Measurements from ENCODE around the gene DES. TPM values are rescaled to one million over a fixed set of nuclear protein-coding genes. Genes with fewer than 3 reads are reported as not detected.
"Not testable (repeated sequence)": the region's sequence is repeated elsewhere in the genome, so short reads cannot be mapped to it uniquely, and the experiment has no call there.

The DES gene
- total RNA-seq, 2 experiments from 2014 or later, result not detected

DNA sequence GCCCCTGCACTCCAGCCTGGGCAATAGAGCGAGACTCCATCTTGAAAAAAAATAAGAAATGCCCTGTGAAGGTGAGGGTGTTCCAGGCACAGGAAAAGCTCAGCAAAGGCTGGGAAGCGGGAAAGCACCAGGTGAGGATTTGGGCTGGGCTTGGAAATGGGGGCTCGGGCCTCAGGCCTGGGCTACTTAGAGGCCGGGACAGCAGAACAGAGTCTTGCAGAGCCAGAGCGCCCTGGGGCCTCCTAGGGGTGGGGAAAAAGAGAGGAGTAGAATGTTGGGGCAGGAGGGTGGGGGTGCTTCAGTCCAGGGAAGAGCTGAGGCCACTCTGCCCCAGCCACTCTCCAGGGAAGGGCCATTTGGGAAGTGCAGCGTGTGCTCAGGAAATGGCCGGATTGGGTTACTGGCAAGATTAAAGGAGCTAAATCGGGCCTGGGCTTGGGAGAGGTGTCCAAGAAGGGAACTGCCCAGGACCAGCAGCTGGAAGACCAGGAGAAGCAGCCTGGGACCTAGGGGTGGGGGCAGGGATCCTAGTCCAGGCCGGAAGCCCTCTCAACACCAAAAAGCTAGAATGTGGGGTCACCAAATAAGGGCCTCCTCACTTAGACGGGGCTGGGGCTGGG lies 13.8 kb upstream of the DES start:
- H3K27ac Mint-ChIP-seq, result no peak overlapping the region
- no peak for ATAC-seq

DNA sequence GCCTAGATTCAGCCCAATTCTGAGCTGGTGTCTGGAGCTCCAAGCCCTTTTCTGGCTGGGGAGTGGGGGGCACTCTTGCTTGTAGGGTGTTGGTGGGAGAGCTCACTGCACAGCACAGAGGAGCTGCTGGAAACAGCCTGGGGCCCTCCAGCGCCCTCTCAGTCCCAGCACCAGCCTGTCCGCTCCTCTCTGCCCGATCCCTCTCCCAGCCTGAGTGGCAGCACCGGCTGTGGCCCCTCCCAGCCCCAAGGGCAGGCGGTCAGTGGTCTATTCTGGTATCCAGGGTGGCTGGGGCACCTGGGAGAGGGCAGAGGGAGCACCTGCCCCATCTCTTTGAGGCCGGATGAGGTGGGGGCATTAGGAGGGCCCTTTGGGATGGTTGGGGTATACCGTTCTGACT lies 13.2 kb upstream of the DES start:
- Mint-ChIP-seq H3K4me1 (no peaks in the 10 kb centered on the region), H3K36me3 (no peaks in the 10 kb centered on the region), H3K27ac (no peak overlapping the region), H3K4me3 (no peak overlapping the region), H3K9me3 (ENCODE audit: low read depth) (no peaks in the 10 kb centered on the region), H3K27me3 (peaks cover 19% of the 10 kb centered on the region)
- ATAC-seq (no peak), DNase-seq (no peak)
- CTCF ChIA-PET, result interaction anchor here (0.7 to 9.0 kb wide), 6 partner anchors 17 to 139 kb away, joined by 3 to 112 read pairs (median 13); partner anchors contain the start of genes CHPF, DNPEP and TMEM198

More for the DNA sequence above, 13.8 kb upstream of the DES start:
- no peaks in the 10 kb centered on the region for H3K4me1 Mint-ChIP-seq
- CTCF ChIA-PET, result interaction anchor here (0.7 to 9.0 kb wide), 10 partner anchors 16 to 375 kb away, joined by 3 to 112 read pairs (median 8); partner anchors contain the start of genes CHPF, DNPEP and TMEM198
- no peaks in the 10 kb centered on the region for H3K9me3 Mint-ChIP-seq (ENCODE audit: low read depth)
- peaks cover 16% of the 10 kb centered on the region for H3K27me3 Mint-ChIP-seq
- H3K36me3 Mint-ChIP-seq, result no peaks in the 10 kb centered on the region
- no peak overlapping the region for H3K4me3 Mint-ChIP-seq
- DNase-seq, result no peak

DNA sequence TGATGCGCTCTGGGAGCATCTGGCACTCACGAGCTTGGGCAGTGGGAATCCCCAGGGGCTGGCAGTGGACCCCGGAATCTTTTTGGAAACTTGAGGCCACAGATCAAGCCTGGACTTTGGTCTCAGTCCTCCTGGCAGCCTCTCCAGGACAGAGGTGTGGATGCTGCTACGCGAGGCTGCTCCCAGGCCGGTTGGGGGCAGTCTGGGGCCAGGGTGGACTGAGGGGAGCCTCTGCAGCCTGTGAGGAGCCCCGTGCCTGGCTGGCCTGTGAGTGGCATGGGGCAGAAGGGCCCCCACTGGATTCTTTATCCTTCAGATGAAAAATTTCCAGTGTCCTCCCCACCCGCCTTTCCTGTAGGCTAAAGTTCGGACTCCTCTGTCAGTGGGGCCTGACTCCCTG lies 12.7 kb upstream of the DES start:
- no peak overlapping the region for H3K4me3 Mint-ChIP-seq
- H3K36me3 Mint-ChIP-seq, result no peaks in the 10 kb centered on the region
- H3K9me3 Mint-ChIP-seq (ENCODE audit: low read depth), result no peaks in the 10 kb centered on the region
- DNase-seq (no peak), ATAC-seq (no peak)
- no peaks in the 10 kb centered on the region for H3K4me1 Mint-ChIP-seq
- peaks cover 19% of the 10 kb centered on the region for H3K27me3 Mint-ChIP-seq
- CTCF ChIA-PET, result interaction anchor here (2.4 to 9.0 kb wide), 2 partner anchors 124 to 135 kb away, joined by 8 to 112 read pairs; no protein-coding TSS in a partner anchor
- no peak overlapping the region for H3K27ac Mint-ChIP-seq

DNA sequence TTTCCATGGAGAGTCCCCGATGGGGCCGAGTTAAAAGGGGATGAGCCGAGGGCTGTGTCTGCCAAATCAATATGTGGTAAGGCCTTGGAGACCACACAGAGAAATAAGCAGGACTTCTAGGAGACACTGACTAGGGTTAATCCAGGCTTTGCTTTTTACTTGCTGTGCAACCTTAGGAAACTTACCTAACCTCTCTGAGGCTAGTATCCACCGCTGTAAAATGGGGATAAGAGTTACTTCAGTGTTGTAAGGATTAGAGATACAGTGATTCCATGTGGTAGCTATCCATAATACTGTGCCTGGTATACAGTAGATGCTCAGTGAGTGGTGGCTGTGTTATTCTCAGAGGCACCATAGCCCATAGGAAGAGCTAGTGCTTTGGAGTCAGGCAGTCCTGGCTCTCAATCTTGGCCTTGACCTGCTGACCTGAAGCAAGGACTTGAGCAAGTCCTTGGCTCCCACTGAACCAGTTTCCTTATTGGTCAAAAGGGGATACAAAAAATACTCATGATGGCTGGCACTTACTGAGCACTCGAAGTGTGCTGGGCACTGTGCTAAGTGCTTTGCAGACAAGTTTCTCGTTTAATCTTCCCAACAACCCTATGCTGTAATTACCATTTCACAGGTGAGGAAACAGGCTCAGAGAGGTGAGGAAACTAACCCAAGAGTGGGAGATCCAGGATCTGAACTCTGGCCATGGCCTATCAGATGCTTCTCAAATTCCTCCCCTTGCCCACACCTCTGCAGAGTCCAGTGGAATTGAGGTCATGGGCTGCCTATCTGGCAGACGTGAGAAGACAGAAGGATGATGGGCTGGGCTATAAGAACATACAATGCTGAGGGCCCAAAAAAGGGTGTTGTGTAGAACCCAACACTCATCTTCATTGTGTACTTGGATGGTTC lies 12.0 kb upstream of the DES start:
- no peaks in the 10 kb centered on the region for H3K9me3 Mint-ChIP-seq (ENCODE audit: low read depth)
- DNase-seq (no peak), ATAC-seq (no peak)
- CTCF ChIA-PET, result no interaction called here
- H3K4me3 Mint-ChIP-seq, result no peak overlapping the region
- H3K27ac Mint-ChIP-seq, result no peak overlapping the region
- H3K36me3 Mint-ChIP-seq, result no peaks in the 10 kb centered on the region
- no peaks in the 10 kb centered on the region for H3K4me1 Mint-ChIP-seq
- peaks cover 19% of the 10 kb centered on the region for H3K27me3 Mint-ChIP-seq

DNA sequence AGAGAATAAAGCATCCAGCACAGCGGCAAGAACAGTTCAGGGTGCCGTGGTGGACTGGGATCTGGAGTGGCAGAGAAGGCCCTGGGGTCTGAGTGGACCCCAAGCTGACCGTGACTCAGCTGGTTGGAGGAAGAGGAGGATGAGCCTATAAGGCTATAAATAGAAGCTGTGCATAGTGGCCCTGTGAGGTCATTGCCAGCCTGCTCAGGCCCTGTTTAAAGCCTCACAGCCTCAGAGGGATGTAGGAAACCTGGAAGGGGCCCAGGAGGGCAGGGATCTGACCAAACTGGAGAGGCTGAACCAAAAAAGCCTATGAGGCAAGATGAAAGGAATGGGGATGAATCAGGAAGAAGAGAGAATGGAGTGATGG lies 11.3 kb upstream of the DES start:
- Mint-ChIP-seq H3K4me1 (no peaks in the 10 kb centered on the region), H3K4me3 (no peak overlapping the region), H3K27me3 (peaks cover 19% of the 10 kb centered on the region), H3K27ac (no peak overlapping the region), H3K36me3 (no peaks in the 10 kb centered on the region), H3K9me3 (ENCODE audit: low read depth) (no peaks in the 10 kb centered on the region)
- ATAC-seq (no peak), DNase-seq (no peak)
- CTCF ChIA-PET, result no interaction called here

DNA sequence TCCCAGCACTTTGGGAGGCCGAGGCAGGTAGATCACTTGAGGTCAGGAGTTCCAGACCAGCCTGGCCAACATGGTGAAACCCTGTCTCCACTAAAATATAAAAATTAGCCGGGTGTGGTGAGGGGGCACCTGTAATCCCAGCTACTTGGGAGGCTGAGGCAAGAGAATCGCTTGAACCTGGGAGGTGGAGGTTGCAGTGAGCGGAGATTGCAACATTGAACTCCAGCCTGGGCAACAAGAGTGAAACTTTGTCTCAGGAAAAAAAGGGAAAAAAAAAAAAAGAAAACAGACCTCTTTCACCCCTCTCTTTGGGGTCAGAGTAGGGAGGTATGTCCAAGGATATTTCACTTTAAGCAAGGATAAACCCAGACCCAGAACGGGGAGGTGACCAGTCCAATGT lies 10.8 kb upstream of the DES start:
- H3K36me3 Mint-ChIP-seq; H3K9me3 Mint-ChIP-seq (ENCODE audit: low read depth); H3K4me1 Mint-ChIP-seq; H3K27ac Mint-ChIP-seq; H3K4me3 Mint-ChIP-seq; ATAC-seq; DNase-seq; CTCF ChIA-PET: not testable (repeated sequence)
- H3K27me3 Mint-ChIP-seq, result peaks cover 19% of the 10 kb centered on the region

DNA sequence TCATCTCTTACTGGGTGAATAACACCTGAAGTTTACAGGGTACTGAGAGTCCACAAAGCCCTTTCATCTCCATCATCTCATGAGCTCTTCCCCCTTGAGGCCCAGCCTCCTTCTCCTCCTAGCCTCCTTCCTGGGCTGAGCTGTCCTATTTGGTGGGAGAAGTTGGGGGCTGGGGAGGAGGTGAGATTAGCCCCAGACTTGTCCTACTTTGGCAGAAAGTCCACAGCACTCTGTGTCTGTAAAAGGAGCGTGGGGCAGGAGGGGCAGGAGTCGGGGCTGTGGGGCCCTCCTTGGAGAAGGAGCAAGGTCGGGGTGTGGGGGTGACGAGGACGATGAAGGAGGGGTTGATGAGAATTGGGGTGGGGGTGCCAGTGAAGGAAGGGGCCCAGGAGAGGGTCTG lies 10.0 kb upstream of the DES start:
- no peak for ATAC-seq
- DNase-seq, result no peak
- no peaks in the 10 kb centered on the region for H3K9me3 Mint-ChIP-seq (ENCODE audit: low read depth)
- H3K27ac Mint-ChIP-seq, result no peak overlapping the region
- peaks cover 22% of the 10 kb centered on the region for H3K27me3 Mint-ChIP-seq
- H3K4me1 Mint-ChIP-seq, result no peaks in the 10 kb centered on the region
- CTCF ChIA-PET, result interaction anchor here (1.0 kb wide), 1 partner anchor 22 kb away, joined by 3 read pairs; no protein-coding TSS in a partner anchor
- H3K4me3 Mint-ChIP-seq, result no peak overlapping the region
- no peaks in the 10 kb centered on the region for H3K36me3 Mint-ChIP-seq

DNA sequence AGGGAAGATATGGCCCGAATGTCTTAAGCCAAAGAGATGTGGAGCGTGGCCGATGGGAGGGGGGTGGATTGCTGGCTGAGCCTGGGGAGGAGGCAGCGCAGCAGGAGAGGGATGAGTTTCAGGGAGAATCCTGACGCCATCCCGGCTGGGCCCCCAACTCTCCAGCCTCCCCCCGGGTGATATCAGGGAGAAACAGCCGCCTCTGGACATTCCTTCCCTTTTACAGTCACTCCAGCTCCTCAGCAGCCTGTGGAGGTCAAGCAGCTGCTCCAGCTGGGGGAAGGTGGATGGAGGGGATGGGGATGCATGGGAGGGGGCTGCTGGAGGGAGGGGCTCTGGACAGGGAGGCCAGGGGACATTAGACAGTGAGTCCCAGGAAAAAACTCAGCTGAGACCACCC lies 9.5 kb upstream of the DES start:
- DNase-seq (no peak), ATAC-seq (no peak)
- Mint-ChIP-seq H3K27me3 (peaks cover 21% of the 10 kb centered on the region), H3K4me3 (no peak overlapping the region), H3K27ac (no peak overlapping the region), H3K4me1 (no peaks in the 10 kb centered on the region), H3K9me3 (ENCODE audit: low read depth) (no peaks in the 10 kb centered on the region), H3K36me3 (no peaks in the 10 kb centered on the region)
- CTCF ChIA-PET, result interaction anchor here (1.0 kb wide), 1 partner anchor 22 kb away, joined by 3 read pairs; no protein-coding TSS in a partner anchor

DNA sequence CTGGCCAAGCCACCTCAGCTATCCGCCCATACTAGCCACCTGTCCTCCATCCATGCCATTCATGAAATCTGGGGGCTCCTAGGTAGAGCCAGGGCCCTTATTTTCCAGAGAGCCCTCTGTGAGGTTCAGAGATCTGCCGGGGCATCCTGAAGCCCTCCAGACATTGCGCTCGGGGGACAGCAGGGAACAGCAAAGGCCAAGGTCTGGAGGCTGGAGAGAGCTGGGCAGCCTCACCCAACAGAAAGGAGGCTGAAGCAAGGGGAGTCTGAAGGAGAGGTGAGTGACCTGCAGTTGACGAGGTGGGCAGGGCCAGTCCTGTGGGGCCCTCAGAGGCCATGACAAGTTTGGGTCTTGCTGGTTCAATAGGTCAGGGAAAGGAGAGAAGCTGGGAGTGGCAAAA lies 8.6 kb upstream of the DES start:
- no peaks in the 10 kb centered on the region for H3K9me3 Mint-ChIP-seq (ENCODE audit: low read depth)
- H3K4me3 Mint-ChIP-seq, result no peak overlapping the region
- H3K36me3 Mint-ChIP-seq, result no peaks in the 10 kb centered on the region
- ATAC-seq (no peak), DNase-seq (no peak)
- CTCF ChIA-PET, result no interaction called here
- no peaks in the 10 kb centered on the region for H3K4me1 Mint-ChIP-seq
- H3K27me3 Mint-ChIP-seq, result peaks cover 24% of the 10 kb centered on the region
- no peak overlapping the region for H3K27ac Mint-ChIP-seq

DNA sequence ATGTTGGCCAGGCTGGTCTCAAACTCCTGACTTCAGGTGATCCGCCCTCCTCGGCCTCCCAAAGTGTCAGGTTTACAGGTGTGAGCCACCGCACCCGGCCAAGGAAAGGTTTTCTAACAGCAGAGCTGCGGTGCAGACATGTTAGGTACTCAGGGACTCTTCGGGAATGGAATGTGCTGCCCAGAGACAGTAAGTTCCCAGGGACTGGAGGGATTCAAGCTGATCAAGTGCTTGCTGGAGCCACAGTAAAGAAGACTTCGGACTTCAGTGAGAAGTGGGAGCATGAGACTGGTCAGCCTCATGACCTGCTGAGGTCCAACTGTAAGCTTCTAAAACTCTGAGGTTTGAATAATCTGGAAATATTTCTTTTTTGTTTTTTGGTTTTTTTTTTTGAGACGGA lies 7.8 kb upstream of the DES start:
- Mint-ChIP-seq H3K27ac (no peak overlapping the region), H3K4me3 (no peak overlapping the region), H3K9me3 (ENCODE audit: low read depth) (no peaks in the 10 kb centered on the region), H3K27me3 (peaks cover 31% of the 10 kb centered on the region), H3K36me3 (no peaks in the 10 kb centered on the region), H3K4me1 (no peaks in the 10 kb centered on the region)
- no peak for DNase-seq
- no peak for ATAC-seq
- CTCF ChIA-PET, result interaction anchor here (0.6 to 1.0 kb wide), 3 partner anchors 8 to 987 kb away, joined by 3 to 5 read pairs (median 3); no protein-coding TSS in a partner anchor

DNA sequence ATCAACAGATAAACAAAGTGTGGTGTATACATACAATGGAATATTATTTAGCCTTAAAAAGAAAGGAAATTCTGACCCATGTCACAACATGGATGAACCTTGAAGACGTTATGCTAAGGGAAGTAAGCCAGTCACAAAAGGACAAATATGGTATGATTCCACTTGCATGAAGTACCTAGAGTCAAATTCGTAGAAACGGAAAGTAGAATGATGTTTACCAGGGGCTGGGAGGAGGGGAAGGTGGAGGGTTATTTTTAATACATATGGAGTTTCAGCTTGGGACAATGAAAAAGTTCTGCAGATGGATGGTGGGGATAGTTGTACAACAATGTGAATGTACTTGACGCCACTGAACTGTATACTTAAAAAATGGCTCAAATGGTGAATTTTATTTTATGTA lies 3.3 kb upstream of the DES start:
- no peak overlapping the region for H3K27ac Mint-ChIP-seq
- H3K27me3 Mint-ChIP-seq, result peaks cover 49% of the 10 kb centered on the region
- no peaks in the 10 kb centered on the region for H3K9me3 Mint-ChIP-seq (ENCODE audit: low read depth)
- no peaks in the 10 kb centered on the region for H3K4me1 Mint-ChIP-seq
- no peak overlapping the region for H3K4me3 Mint-ChIP-seq
- H3K36me3 Mint-ChIP-seq, result no peaks in the 10 kb centered on the region
- CTCF ChIA-PET, result no interaction called here
- no peak for ATAC-seq
- no peak for DNase-seq

DNA sequence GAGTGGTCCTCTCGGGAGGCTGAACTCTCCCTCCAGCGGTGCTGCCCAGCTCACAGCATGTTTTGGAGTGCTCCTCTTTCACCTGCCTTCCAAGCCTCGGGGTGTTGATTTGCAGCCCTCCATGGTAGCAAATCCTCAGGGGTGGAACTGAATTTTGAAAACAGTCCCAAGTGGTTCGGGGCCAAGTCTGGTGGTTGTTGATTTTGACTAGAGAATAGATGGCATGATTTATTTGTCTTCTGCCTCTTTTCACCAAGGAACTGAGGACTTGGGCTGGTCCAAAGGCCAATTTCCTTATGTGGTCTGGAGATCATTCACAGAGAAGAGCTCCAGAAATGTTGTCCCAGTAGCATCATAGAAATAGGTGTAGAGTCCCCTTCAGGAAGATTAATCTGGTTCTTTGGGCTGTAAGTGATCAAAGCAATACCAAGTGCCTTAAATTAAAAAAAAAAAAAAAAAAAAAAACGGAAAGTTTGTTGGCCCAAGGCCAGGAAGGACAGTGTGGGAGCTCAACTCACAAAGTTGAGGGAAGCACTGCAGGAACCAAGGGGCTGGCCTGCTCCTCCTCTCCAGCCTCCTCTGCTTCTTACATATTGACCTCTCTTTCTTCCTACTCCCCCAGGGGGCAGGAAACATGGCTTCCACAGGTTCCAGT lies 2.5 kb upstream of the DES start:
- H3K9me3 Mint-ChIP-seq (ENCODE audit: low read depth), result no peaks in the 10 kb centered on the region
- H3K4me1 Mint-ChIP-seq, result no peaks in the 10 kb centered on the region
- H3K36me3 Mint-ChIP-seq, result no peaks in the 10 kb centered on the region
- DNase-seq, result no peak
- no peak overlapping the region for H3K4me3 Mint-ChIP-seq
- ATAC-seq, result no peak
- CTCF ChIA-PET, result interaction anchor here (0.7 to 2.2 kb wide), 3 partner anchors 13 to 115 kb away, joined by 5 to 11 read pairs (median 6); no protein-coding TSS in a partner anchor
- H3K27me3 Mint-ChIP-seq, result peaks cover 51% of the 10 kb centered on the region
- H3K27ac Mint-ChIP-seq, result no peak overlapping the region

DNA sequence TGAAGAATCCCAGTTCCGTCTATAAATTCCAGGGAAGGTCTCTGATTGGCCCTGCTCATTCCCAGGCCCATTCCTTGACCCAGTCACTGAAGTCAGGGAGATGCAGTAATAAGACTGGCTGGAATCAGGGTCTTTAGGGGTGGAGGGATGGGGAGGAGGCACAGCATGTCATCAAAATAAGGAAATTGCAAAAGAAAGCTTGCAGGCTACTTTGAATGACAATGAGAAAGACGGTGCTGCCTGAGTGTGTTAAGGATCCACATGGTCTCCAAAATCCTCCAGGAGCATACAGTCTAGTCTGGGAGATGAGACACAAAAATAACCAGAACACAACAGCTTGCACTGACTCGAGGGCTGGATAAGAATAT lies 2.0 kb upstream of the DES start:
- H3K36me3 Mint-ChIP-seq, result no peaks in the 10 kb centered on the region
- no peak for DNase-seq

More for the DNA sequence above, 2.0 kb upstream of the DES start:
- Mint-ChIP-seq H3K9me3 (ENCODE audit: low read depth) (no peaks in the 10 kb centered on the region), H3K4me1 (no peaks in the 10 kb centered on the region), H3K27me3 (peaks cover 51% of the 10 kb centered on the region), H3K27ac (no peak overlapping the region), H3K4me3 (no peak overlapping the region)
- CTCF ChIA-PET, result interaction anchor here (1.3 to 2.2 kb wide), 2 partner anchors 14 to 114 kb away, joined by 6 to 11 read pairs; no protein-coding TSS in a partner anchor
- ATAC-seq, result no peak

Data from activated CD8-positive, alpha-beta memory T cell treated with anti-CD3 and anti-CD28 coated beads, Interleukin-2, amount 10 ng/mL, durations not matched to agents 7 days and 5 days (primary cell).